Liver (tissue), 9 donors: ENCODE data around the gene TIMP3. TPM values are rescaled to one million over a fixed set of nuclear protein-coding genes. Genes with fewer than 3 reads are reported as not detected.

ENCODE experiments used
- DNase-seq: peaks from one replicate; pipeline ENCODE4 v3.0.0-alpha.2; 2017; ENCODE audit warnings: low spot score
- H3K27ac ChIP-seq, 2 donors: one replicate each; pipeline ENCODE4 v1.7.0; 2013; ENCODE audit warnings: inconsistent platforms in 2 of 2, low read length in 2 of 2, control low read depth in 1 of 2, low read depth in 1 of 2, mild to moderate bottlenecking in 1 of 2
- H3K27me3 ChIP-seq, 4 donors: one replicate each; pipeline versions ENCODE4 v1.6.1 to v1.7.0; 2013; ENCODE audit warnings: low read length in 3 of 4, inconsistent platforms in 1 of 4, mild to moderate bottlenecking in 1 of 4, moderate library complexity in 1 of 4; ENCODE audit not compliant: control insufficient read depth in 4 of 4, insufficient read depth in 4 of 4
- H3K36me3 ChIP-seq, 4 donors: one replicate each; pipeline versions ENCODE4 v1.6.1 to v1.7.0; 2013; ENCODE audit warnings: low read length in 3 of 4, mild to moderate bottlenecking in 3 of 4, low read depth in 1 of 4, moderate library complexity in 1 of 4; ENCODE audit not compliant: control insufficient read depth in 4 of 4, insufficient read depth in 3 of 4
- H3K4me1 ChIP-seq, 4 donors: one replicate each; pipeline versions ENCODE4 v1.6.1 to v1.7.0; 2013; ENCODE audit warnings: low read length in 3 of 4, mild to moderate bottlenecking in 3 of 4, moderate library complexity in 1 of 4; ENCODE audit not compliant: control insufficient read depth in 4 of 4, insufficient read depth in 4 of 4
- H3K4me3 ChIP-seq, 3 donors: one replicate each; pipeline versions ENCODE4 v1.6.1 to v1.7.0; 2013; ENCODE audit warnings: low read length in 3 of 3, control low read depth in 1 of 3, low read depth in 1 of 3, mild to moderate bottlenecking in 1 of 3
- H3K9ac ChIP-seq, 2 donors: one replicate each; pipeline ENCODE4 v1.7.0; 2013; ENCODE audit warnings: low read length in 2 of 2, mild to moderate bottlenecking in 2 of 2, moderate library complexity in 2 of 2, control low read depth in 1 of 2, low read depth in 1 of 2
- H3K9me3 ChIP-seq, 4 donors: one replicate each; pipeline versions ENCODE4 v1.6.1 to v1.7.0; 2013; ENCODE audit warnings: low read length in 3 of 4; ENCODE audit not compliant: control insufficient read depth in 4 of 4
- ATF3 ChIP-seq: IDR thresholded peaks from 2 replicates; pipeline ENCODE4 v1.6.1; 2016; ENCODE audit warnings: antibody characterized with exemption
- CTCF ChIP-seq: fragments of 150-350 bp; IDR thresholded peaks from 2 replicates; pipeline ENCODE4 v1.5.1; 2017; ENCODE audit warnings: improper control_type of control experiment, low read depth, low read length; ENCODE audit not compliant: missing input control
- EGR1 ChIP-seq, 2 donors: IDR thresholded peaks; 2 replicates each; pipeline ENCODE4 v1.6.1; 2016 to 2018; ENCODE audit warnings: antibody characterized with exemption in 2 of 2, low read depth in 2 of 2
- FOXA2 ChIP-seq: IDR thresholded peaks from 2 replicates; pipeline ENCODE4 v1.6.1; 2016; ENCODE audit warnings: antibody characterized with exemption
- HNF4A ChIP-seq, 2 donors: conservative IDR thresholded peaks; 2 replicates each; pipeline ENCODE4 v1.6.1; 2016; ENCODE audit warnings: antibody characterized with exemption in 2 of 2, mild to moderate bottlenecking in 2 of 2
- JUND ChIP-seq, 2 donors: IDR thresholded peaks; 2 replicates each; pipeline ENCODE4 v1.6.1; 2016; ENCODE audit warnings: antibody characterized with exemption in 2 of 2
- MAX ChIP-seq: IDR thresholded peaks from 2 replicates; pipeline ENCODE4 v1.6.1; 2016; ENCODE audit warnings: antibody characterized with exemption
- NR2F2 ChIP-seq: IDR thresholded peaks from 2 replicates; pipeline ENCODE4 v1.6.1; 2016; ENCODE audit warnings: antibody characterized with exemption
- RAD21 ChIP-seq, 2 donors: IDR thresholded peaks; 2 replicates each; pipeline ENCODE4 v1.6.1; 2016; ENCODE audit warnings: antibody characterized with exemption in 2 of 2, mild to moderate bottlenecking in 2 of 2
- RXRA ChIP-seq, 2 donors: IDR thresholded peaks; 2 replicates each; pipeline ENCODE4 v1.6.1; 2017 to 2018; ENCODE audit warnings: antibody characterized with exemption in 2 of 2, mild to moderate bottlenecking in 1 of 2
- SP1 ChIP-seq: IDR thresholded peaks from 2 replicates; pipeline ENCODE4 v1.6.1; 2018; ENCODE audit warnings: antibody characterized with exemption, mild to moderate bottlenecking
- TAF1 ChIP-seq: conservative IDR thresholded peaks from 2 replicates; pipeline ENCODE4 v1.6.1; 2016; ENCODE audit warnings: antibody characterized with exemption, mild to moderate bottlenecking
- YY1 ChIP-seq: IDR thresholded peaks from 2 replicates; pipeline ENCODE4 v1.6.1; 2016; ENCODE audit warnings: antibody characterized with exemption, mild to moderate bottlenecking
- WGBS: extraction: QIAGEN DNeasy Blood & Tissue Kit; methylation state at CpG from one replicate; pipeline ENCODE4 v1.1.7; 2013; 5-methylcytosine and 5-hydroxymethylcytosine counted together
- polyA plus RNA-seq, 2 donors: library from polyadenylated mRNA; stranded (reverse) in 1 of 2; unstranded in 1 of 2; fragments of 200-250 nt in 1 of 2; fragments of >200 nt in 1 of 2; fragmentation: Nextera tagmentation in 1 of 2; extraction: Ambion mirVana in 1 of 2; gene quantifications; one replicate each; pipeline versions ENCODE4 v1.2.1 to v1.2.3, GENCODE V29; 2013 to 2015
- total RNA-seq, 2 donors: library from RNA; depleted of rRNA; stranded (reverse); fragments of >200 nt; gene quantifications; one replicate each; pipeline ENCODE4 v1.2.3, GENCODE V29; 2014
- donor health status: healthy.
- donor health status: healthy.
- donor health status: healthy.
- donor health status: healthy.
- donor health status: healthy.

Gene TIMP3
- total and polyA plus RNA-seq, 4 donors: 28.0 to 44.0 (median 31.2) TPM

- H3K9me3 ChIP-seq: no peaks in the 10 kb centered on the region
- H3K4me3 ChIP-seq: no peak overlapping the region
- TF ChIP-seq MAX (no peak), NR2F2 (no peak), RXRA (IDR thresholded peaks at IDR 0.05) (no peak), CTCF (no peak), YY1 (no peak), TAF1 (no peak), SP1 (no peak), RAD21 (IDR thresholded peaks at IDR 0.05) (no peak), HNF4A (conservative IDR thresholded peaks at IDR 0.05) (no peak), EGR1 (IDR thresholded peaks at IDR 0.05; ENCODE audit: low read depth in 2 of 2) (no peak)
- WGBS: 86% methylated on average over 6 of the region's 6 CpGs
- no peaks in the 10 kb centered on the region for H3K4me1 ChIP-seq
- H3K27me3 ChIP-seq: no peaks in the 10 kb centered on the region
- no peak for DNase-seq
- H3K36me3 ChIP-seq: no peaks in the 10 kb centered on the region
- no peak overlapping the region for H3K9ac ChIP-seq
- H3K27ac ChIP-seq: no peak overlapping the region
These were observed 81.4 kb downstream of the TIMP3 start for GRCh38 chr22:32882774-32883530.

GRCh38 chr22:32887324-32887980 is 85.9 kb downstream of the TIMP3 start:
- no peak overlapping the region for H3K4me3 ChIP-seq
- TF ChIP-seq HNF4A (conservative IDR thresholded peaks at IDR 0.05) (no peak), ATF3 (no peak), FOXA2 (no peak), CTCF (no peak), SP1 (no peak), RXRA (IDR thresholded peaks at IDR 0.05) (no peak), JUND (IDR thresholded peaks at IDR 0.05) (no peak), MAX (no peak)
- no peaks in the 10 kb centered on the region for H3K27me3 ChIP-seq
- WGBS: 74% methylated on average over 7 of the region's 7 CpGs
- H3K27ac ChIP-seq: no peak overlapping the region
- no peak for DNase-seq
- H3K9me3 ChIP-seq: no peaks in the 10 kb centered on the region
- H3K9ac ChIP-seq: no peak overlapping the region
- H3K4me1 ChIP-seq: no peaks in the 10 kb centered on the region
- no peaks in the 10 kb centered on the region for H3K36me3 ChIP-seq
